Lung microvascular endothelial cell (primary cell): ENCODE results near the gene KIF5B. TPM values are rescaled to one million over a fixed set of nuclear protein-coding genes. Genes with fewer than 3 reads are reported as not detected.

Source experiments
- DNase-seq, 2 donors: peaks; one replicate each; pipeline versions ENCODE4 v3.0.0 to v3.0.0-alpha.2; 2010; ENCODE audit warnings: low read depth in 2 of 2
- total RNA-seq: library from RNA; depleted of rRNA; stranded (reverse); fragments of >200 nt; gene quantifications from 2 replicates; pipeline ENCODE4 v1.2.1, GENCODE V29; 2014

KIF5B gene
- total RNA-seq, 1 donor from 2014 or later = 91.9 TPM

DNA sequence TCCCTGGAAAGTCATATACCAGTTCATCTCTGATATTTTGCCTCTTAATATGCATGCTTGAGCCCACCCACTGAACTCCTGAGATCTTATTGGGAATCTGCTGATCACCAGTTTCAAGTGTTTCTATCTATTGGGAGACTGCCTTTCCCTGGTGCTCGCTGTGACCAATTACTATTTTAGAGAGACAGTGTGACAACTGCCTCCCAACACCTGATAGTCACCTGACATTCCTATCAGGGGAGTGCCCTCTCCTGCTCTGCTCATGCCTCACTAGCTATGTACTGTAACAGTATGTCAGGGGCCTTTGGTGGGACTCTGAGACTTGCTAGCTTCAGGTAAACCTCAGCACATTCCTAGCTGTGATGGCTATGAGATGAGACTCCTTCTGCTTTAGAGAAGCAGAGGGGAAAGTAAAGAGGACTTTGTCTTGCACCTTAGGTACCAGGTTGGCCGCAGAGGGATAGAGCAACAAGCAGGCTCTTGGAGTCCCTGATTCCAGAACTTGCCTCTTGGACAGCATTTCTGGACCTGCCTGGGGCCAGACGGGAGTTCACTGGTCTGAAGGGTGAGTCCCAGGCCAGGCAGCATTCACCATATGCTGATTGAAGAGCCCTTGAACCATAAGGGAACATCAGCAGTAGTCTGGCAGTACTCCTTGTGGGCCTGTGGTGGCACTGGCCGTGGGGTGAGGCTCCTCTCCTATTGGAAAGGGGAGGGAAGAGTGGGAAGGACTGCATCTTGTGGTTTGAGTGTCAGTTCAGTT is 93.2 kb downstream of the KIF5B start:
- no peak for DNase-seq

DNA sequence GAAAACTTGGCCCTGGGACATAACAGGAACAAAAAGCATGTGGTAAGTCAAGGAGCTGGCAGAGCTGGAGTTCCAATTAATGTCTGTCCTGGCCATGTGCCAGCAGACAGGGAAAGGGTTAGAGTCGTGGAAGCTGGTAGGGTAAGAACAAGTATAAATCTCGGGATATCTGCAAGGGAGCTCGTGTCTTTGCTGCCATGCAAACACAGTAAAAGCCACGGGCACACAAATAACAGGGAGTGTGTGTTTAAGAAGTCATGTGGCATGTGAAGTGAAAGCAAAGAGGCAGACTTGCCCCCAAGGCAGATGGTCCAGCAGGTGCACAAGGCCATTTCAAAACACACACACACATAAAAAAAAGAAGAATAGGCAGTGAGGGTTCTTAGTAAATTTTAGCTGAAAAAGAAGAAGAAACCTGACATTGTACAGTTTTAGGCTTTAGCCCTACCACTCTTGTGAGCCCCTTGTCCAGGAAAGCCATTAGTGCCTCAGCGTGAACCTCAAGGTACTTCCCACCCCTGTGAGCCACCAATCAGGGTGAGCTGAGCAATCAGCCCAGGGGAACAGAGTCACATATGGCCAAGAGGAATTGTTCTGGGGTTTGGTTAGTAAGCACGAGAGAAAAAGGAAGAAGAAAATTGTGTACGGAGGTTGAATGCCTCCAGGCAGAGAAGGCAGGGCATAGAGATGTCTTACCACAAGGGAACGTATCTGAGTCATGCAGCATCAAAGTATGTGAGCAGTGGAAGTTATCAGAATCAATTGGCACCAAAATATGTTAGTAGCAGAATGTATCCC is 94.7 kb downstream of the KIF5B start:
- DNase-seq = no peak

- no peak for DNase-seq
Measured at GRCh38 chr10:31959461-31960173, 96.6 kb downstream of the KIF5B start.

Other genes starting within 250 kb of the KIF5B start
- gene ARHGAP12, start 127.6 kb downstream of the KIF5B start, total RNA-seq = 20.3 and 26.0 TPM in 2 replicates